Aorta (tissue), 5 donors: ENCODE results near the gene LENG1. TPM values are rescaled to one million over a fixed set of nuclear protein-coding genes. Genes with fewer than 3 reads are reported as not detected.
"Not testable (repeated sequence)": the region's sequence is repeated elsewhere in the genome, so short reads cannot be mapped to it uniquely, and the experiment has no call there.

ENCODE experiments used
- ATAC-seq: fragments of 200-7000 bp; cut with Tn5 transposase; one replicate; pipeline ENCODE4 v1.9.1; 2022; ENCODE audit warnings: moderate library complexity; ENCODE audit not compliant: low FRiP score
- DNase-seq, 2 donors: peaks; one replicate each; pipeline ENCODE4 v3.0.0-alpha.2; 2020
- H3K27ac ChIP-seq, 2 donors: one replicate each; pipeline ENCODE4 v1.5.1; 2013; ENCODE audit warnings: low read length in 2 of 2, mild to moderate bottlenecking in 2 of 2, moderate library complexity in 2 of 2, control low read depth in 1 of 2, inconsistent platforms in 1 of 2, low read depth in 1 of 2
- H3K27me3 ChIP-seq, 2 donors: one replicate each; pipeline ENCODE4 v1.6.1; 2013; ENCODE audit warnings: control low read depth in 1 of 2, low read length in 1 of 2, mild to moderate bottlenecking in 1 of 2, moderate library complexity in 1 of 2; ENCODE audit not compliant: insufficient read depth in 2 of 2, control insufficient read depth in 1 of 2
- H3K36me3 ChIP-seq, 2 donors: one replicate each; pipeline ENCODE4 v1.6.1; 2013; ENCODE audit warnings: control low read depth in 1 of 2, low read length in 1 of 2, mild to moderate bottlenecking in 1 of 2; ENCODE audit not compliant: insufficient read depth in 2 of 2, control insufficient read depth in 1 of 2
- H3K4me1 ChIP-seq, 2 donors: one replicate each; pipeline ENCODE4 v1.6.1; 2013; ENCODE audit warnings: low read length in 2 of 2, control low read depth in 1 of 2, mild to moderate bottlenecking in 1 of 2, moderate library complexity in 1 of 2; ENCODE audit not compliant: insufficient read depth in 2 of 2, control insufficient read depth in 1 of 2
- H3K4me3 ChIP-seq, 2 donors: one replicate each; pipeline ENCODE4 v1.5.1; 2013; ENCODE audit warnings: low read length in 2 of 2, control low read depth in 1 of 2, mild to moderate bottlenecking in 1 of 2
- H3K9me3 ChIP-seq: one replicate; pipeline ENCODE4 v1.6.1; 2013; ENCODE audit warnings: mild to moderate bottlenecking, low read length; ENCODE audit not compliant: control insufficient read depth
- WGBS, 2 donors: extraction: QIAGEN DNeasy Blood & Tissue Kit; methylation state at CpG; one replicate each; pipeline ENCODE4 v1.1.7; 2013; 5-methylcytosine and 5-hydroxymethylcytosine counted together
- intact Hi-C, 2 donors: fragments of 100-400 bp; cut with DNase I; formaldehyde crosslinking; loops; one replicate each; pipeline versions ENCODE4 v1.14.2 to v1.15.0; 2022
- polyA plus RNA-seq, 2 donors: library from polyadenylated mRNA; stranded (reverse); fragments of 200-250 nt; gene quantifications; one replicate each; pipeline ENCODE4 v1.2.3, GENCODE V29; 2013
- total RNA-seq, 2 donors: library from RNA; stranded (reverse); fragmentation: NEBNext Ultra II Directional; extraction: Animal tissue kit (Norgen Biotek cat#: 25700); gene quantifications; one replicate each; pipeline ENCODE4 v1.2.1, GENCODE V29; 2021
- donor health status: healthy with polysubstance abuse.
- donor health status: Bipolar disorder and iron deficiency.
- donor health status: DM: no; HTN: no; CAD: no.
- donor health status: DM: no; HTN: no; CAD: no.
- donor health status: DM: yes; HTN: yes; CAD: no.

The LENG1 gene
- total and polyA plus RNA-seq, 4 donors: 5.7 to 10.1 (median 6.8) TPM

DNA sequence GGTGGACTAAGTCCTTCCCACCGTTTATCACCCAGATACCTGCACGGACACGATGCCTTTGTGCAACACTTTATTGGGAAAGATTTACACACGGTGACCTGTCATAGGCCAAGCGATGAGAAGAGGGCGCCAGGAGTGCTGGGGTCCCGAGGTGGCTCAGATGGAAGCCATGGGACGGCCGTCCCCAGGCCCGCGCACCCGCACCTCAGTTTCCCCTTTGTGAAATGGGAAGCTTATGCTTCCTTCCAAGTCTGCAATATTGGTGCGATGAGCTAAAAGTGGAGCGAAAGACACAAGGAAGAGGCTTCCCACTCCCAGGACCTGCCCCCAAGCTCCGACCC is 13.8 kb upstream of the LENG1 start:
- 41 to 46% methylated on average over 15 of the region's 15 CpGs for WGBS, 2 donors
- intact Hi-C loops: no loop called here
- no peak overlapping the region for H3K27ac ChIP-seq

DNA sequence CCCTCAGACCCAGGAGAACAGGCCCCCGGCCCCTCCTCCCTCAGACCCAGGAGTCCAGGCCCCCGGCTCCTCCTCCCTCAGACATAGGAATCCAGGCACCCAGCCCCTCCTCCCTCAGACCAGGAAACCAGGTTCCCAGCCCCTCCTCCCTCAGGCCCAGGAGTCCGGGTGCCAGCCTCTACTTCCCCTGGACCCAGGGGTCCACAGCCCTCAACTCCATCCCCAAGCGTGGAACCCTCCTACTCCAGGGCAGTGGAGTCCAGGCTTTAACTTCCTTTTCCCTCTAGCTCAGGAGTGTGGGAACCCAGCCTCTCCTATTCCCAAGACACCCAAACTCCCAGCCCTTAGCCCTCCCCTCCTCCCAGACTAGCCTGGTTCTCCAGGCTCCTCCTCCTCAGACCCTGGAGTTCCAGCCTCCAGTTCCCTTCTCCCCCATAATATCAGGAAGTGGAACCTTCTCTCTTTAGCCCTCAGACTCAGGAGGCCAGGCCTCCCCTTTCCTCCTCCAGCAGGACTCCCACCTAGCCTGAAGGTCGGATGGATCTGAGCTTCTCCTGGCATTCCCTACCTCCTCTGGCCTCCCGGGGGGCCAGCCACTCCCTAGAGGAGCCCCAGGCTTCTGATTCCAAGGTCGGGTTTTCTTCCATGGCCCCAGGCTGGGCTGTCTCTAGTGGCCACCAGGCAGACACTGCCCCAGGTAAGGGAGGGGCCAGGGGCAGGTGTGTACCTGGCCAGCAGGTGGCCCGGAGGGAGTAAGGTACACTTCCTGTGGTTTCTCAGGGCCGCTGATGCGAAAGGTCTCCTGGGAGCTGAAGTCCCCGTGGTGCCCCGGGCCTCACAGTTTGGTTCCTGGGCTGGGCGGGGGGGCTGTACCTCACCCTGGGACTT is 13.2 kb upstream of the LENG1 start, which contains the start of gene TMC4:
Gene TMC4 (minus strand): TSS at position 690 of the 888 bp plus-strand sequence. CDS start 43 bp downstream, at position 647.
- H3K9me3 ChIP-seq: no peaks in the 10 kb centered on the region
- H3K27me3 ChIP-seq: no peaks in the 10 kb centered on the region
- H3K27ac ChIP-seq: no peak within 1 kb of the TSS
- DNase-seq (no peak), ATAC-seq (no peak)
- 9% methylated on average over 13 of the region's 13 CpGs for WGBS, 2 donors
- no peaks in the 10 kb centered on the region for H3K36me3 ChIP-seq
- intact Hi-C loops: no loop called here
- H3K4me1 ChIP-seq: no peaks in the 10 kb centered on the region
- H3K4me3 ChIP-seq: no peak within 1 kb of the TSS

More for the DNA sequence above, 13.8 kb upstream of the LENG1 start:
- Histone ChIP-seq H3K4me3 (no peak overlapping the region), H3K36me3 (no peaks in the 10 kb centered on the region), H3K4me1 (no peaks in the 10 kb centered on the region), H3K9me3 (no peaks in the 10 kb centered on the region), H3K27me3 (no peaks in the 10 kb centered on the region)
- no peak for DNase-seq
- ATAC-seq: no peak

DNA sequence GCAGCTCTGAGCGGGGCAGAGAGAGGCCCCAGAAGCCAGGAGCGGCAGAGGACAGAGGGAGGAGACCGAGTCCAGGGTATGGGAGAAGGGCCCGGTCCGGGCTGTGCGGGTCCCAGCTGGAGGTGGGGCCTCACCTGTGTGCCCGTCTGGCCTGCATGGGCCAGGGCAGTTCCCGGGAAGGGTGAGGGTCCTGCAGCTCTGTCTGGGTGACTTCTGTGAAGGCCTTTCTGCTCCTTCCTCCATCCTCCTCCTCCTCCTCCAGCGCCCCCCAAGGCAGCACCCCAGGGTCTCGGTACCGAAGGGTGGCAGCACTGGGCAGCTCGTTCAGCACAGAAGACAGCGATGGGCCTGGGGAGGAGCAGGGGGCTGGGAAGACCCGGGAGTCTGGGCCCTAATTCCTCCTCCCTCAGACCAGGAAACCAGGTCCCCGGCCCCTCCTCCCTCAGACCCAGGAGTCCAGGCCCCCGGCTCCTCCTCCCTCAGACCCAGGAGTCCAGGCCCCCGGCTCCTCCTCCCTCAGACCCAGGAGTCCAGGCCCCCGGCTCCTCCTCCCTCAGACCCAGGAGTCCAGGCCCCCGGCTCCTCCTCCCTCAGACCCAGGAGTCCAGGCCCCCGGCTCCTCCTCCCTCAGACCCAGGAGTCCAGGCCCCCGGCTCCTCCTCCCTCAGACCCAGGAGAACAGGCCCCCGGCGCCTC is 12.4 kb upstream of the LENG1 start:
- H3K36me3 ChIP-seq, intact Hi-C loops, H3K4me1 ChIP-seq, H3K9me3 ChIP-seq, DNase-seq, H3K4me3 ChIP-seq, H3K27ac ChIP-seq, ATAC-seq, H3K27me3 ChIP-seq: not testable (repeated sequence)
- 62 to 73% methylated on average over 12 to 20 of the region's 23 CpGs for WGBS, 2 donors

DNA sequence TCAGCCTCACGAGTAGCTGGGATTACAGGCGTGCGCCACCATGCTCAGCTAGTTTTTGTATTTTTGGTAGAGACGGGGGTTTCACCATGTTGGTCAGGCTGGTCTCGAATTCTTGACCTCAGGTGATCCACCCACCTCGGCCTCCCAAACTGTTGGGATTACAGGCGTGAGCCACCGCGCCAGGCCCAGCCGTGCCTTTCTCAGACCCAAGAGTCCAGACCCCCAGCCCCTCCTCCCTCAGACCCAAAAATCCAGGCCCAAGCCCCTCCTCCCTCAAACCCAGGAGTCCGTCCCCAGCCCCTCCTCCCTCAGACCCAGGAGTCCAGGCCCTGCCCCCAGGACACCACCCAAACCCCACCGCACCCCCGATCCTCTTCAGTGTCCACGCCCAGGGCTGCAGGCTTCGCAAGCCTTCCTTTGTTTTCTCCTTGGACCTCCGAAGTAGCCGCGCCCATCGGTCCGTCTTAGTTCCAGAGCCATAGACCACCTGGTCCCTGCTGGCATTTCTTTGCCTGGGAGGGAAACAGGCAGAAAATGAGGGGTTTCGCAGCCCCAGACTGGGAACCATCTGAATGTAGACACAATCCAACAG is 9.7 kb upstream of the LENG1 start:
- intact Hi-C loops: loop anchor here (1.0 to 5.0 kb wide), 3 partner anchors 33 to 62 kb away; partner anchors contain the start of gene RPS9 (in 1 of the 2)
- WGBS, 2 donors: 89% methylated on average over 21 of the region's 21 CpGs

DNA sequence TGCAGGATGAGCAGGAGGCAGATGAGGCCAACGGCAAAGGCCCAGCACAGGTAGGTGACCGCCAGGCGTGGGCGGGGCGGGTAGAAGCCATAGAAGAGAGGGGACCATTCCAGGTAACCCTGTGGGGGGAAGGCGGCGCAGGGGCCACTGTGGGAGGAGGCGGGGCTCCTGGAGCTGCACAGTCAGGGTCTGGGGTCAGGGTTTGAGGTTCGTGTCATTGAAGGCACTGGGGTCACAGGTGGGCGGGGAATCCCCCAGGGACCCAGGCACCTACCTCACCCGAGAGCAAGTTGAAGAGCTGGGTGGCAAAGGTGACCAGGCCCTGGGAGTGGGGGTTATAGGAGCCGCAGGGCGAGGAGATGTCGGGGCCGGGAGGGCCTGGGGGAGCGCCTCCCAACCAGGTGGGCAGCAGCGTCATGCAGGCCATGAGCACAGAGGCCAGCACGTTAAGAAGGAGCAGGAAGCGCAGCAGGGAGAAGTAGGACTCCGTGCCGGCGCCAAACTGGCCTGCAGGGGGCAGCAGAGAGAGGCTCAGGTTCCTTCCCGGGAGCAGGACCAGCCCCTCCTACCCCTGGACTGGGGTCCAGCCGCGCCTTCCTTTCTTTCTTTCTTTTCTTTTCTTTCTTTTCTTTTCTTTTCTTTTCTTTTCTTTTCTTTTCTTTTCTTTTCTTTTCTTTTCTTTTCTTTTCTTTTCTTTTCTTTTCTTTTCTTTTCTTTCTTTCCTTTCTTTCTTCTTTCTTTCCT is 8.8 kb upstream of the LENG1 start:
- H3K27me3 ChIP-seq: no peaks in the 10 kb centered on the region
- no peak overlapping the region for H3K27ac ChIP-seq
- H3K36me3 ChIP-seq: no peaks in the 10 kb centered on the region
- no peaks in the 10 kb centered on the region for H3K9me3 ChIP-seq
- intact Hi-C loops: loop anchor here (2.0 to 5.0 kb wide), 2 partner anchors 34 to 62 kb away; partner anchors contain the start of gene RPS9 (in 1 of the 2)
- WGBS, 2 donors: 19 to 26% methylated on average over 25 of the region's 25 CpGs
- DNase-seq: peak; percentile 95 to 99
- no peak overlapping the region for H3K4me3 ChIP-seq
- peak; percentile 92 for ATAC-seq
- no peaks in the 10 kb centered on the region for H3K4me1 ChIP-seq

More for the DNA sequence above, 9.7 kb upstream of the LENG1 start:
- Histone ChIP-seq H3K36me3 (no peaks in the 10 kb centered on the region), H3K27me3 (no peaks in the 10 kb centered on the region), H3K4me1 (no peaks in the 10 kb centered on the region), H3K4me3 (no peak overlapping the region), H3K9me3 (no peaks in the 10 kb centered on the region), H3K27ac (no peak overlapping the region)
- ATAC-seq (no peak), DNase-seq (no peak)

DNA sequence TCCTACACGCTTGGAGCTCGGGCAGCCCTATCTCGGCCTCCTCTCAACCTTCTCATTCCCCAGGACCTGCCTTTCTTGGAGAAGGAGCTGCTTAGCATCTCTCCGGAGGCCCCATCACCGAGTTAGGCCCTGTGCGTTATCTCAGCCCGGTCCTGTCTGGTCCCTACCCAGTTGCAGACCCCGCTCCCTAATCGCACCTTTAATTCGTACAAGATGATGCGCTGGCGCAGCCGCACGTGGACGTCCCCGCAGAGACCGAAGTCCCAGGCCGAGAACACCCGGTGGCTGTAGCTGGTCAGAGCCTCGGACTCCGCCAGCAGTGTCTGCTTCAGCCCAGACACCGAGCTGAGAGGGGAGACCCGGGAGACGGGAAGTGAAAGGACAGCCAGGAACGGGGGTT is 5.7 kb upstream of the LENG1 start:
- Histone ChIP-seq H3K4me1 (no peaks in the 10 kb centered on the region), H3K36me3 (no peaks in the 10 kb centered on the region), H3K4me3 (no peak overlapping the region), H3K9me3 (no peaks in the 10 kb centered on the region), H3K27ac (no peak overlapping the region), H3K27me3 (no peaks in the 10 kb centered on the region)
- ATAC-seq: no peak
- no peak for DNase-seq
- WGBS, 2 donors: 91 to 92% methylated on average over 25 of the region's 25 CpGs
- intact Hi-C loops: loop anchor here in 1 of 2 donors (5.0 kb wide), 1 partner anchor 37 kb away; the partner anchor contains the start of gene RPS9

DNA sequence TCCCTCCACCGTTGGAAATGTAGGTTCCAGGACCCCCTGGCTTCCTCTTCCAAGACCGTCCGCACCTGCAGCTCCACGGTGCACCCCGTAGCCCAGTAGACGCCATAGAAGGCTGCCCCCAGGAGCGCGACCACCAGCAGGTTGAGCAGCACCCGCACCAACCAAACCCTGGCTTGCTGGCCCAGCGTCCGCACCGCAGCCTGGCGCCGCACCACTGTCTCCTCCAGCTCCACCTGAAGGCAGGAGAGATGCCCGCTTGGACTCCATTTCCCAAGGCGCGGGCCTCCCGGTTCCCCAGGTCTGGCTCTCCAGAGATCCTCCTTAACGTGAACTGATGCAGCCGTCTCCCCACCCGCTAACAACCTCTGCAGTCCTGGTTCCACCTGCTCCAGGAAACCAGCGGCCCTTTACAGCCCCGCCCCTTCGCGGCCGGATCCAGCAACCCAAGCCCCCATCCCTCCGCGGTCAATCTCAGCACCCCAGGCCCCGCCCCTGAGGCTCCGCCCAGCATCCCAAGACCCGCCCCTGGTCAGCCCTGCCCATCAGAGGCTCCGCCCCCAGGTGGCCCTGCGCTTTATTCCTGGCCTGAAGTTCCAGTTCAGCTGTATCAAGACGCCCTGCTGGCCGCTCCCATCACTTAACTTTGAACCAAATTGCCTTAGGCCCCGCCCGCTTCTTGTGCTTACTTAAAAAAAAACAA is 5.0 kb upstream of the LENG1 start:
- no peaks in the 10 kb centered on the region for H3K27me3 ChIP-seq
- peak in 1 of 2 donors; percentile 86 for DNase-seq
- no peak for ATAC-seq
- H3K4me3 ChIP-seq: no peak overlapping the region
- no peaks in the 10 kb centered on the region for H3K9me3 ChIP-seq
- no peaks in the 10 kb centered on the region for H3K36me3 ChIP-seq
- intact Hi-C loops: loop anchor here in 1 of 2 donors (5.0 kb wide), 1 partner anchor 38 kb away; the partner anchor contains the start of gene RPS9
- 7 to 11% methylated on average over 35 to 37 of the region's 37 CpGs for WGBS, 2 donors
- no peak overlapping the region for H3K27ac ChIP-seq
- H3K4me1 ChIP-seq: no peaks in the 10 kb centered on the region
